ENCODE measurements around the gene ITSN2.

DNA sequence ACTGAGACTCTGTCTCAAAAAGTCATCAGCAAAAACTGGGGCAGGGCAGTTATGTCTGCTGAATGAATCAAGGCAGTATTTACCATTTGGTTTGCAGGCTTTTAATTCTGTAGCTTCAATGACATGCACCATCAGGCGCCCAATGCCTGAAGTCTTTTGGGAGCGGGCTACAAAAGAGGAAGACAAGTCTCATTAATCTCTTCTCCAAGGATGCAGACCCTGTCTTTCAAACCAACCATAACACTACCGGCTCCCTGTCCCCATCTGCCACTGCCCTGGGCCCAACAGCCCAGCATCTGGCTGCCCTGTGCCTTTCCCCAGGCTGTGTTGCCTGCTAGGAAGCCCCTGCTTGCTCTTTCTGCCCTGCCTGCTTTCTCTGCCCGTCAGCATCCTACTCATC lies 155.2 kb downstream of the ITSN2 start:
- TF ChIP-seq GATA2 (IDR thresholded peaks at IDR 0.05; ENCODE audit: low read depth, low read length) (no peak), GATA3 (IDR thresholded peaks at IDR 0.05; ENCODE audit: low read depth, low read length) (no peak)
